Stimulated activated CD4-positive, alpha-beta T cell treated with anti-CD3 and anti-CD28 coated beads, Interleukin-15, amount 100 ng/mL, for 48 hours (primary cell): ENCODE measurements around the gene SELE.
"Not testable (repeated sequence)": the region's sequence is repeated elsewhere in the genome, so short reads cannot be mapped to it uniquely, and the experiment has no call there.

ENCODE experiments used
- DNase-seq, 2 donors: peaks; one replicate each; pipeline ENCODE4 v3.0.0-alpha.2; 2020; ENCODE audit warnings: low read depth in 2 of 2

SELE gene

GRCh38 chr1:169683168-169683567 is 50.7 kb downstream of the SELE start:
- not testable (repeated sequence) for DNase-seq

DNA sequence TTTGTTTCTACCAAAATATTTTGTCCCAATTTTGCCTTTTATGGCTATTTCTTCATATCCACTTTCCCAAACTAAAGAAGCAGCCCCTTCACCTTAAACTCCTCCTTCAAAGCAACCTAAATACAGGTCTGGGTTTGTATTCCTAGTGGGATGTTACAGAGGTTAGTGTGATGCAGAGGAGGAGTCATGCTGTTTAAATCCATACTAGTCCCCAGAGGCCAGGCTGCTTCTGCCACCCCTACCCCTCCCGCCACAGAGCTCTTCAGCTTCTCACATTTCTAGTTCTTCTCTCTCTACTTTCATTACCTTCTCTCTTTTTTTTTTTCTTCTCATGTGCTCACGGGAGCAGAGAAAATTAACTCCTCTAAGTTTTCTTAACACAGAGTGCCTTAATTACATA is 51.8 kb downstream of the SELE start:
- DNase-seq = no peak

DNA sequence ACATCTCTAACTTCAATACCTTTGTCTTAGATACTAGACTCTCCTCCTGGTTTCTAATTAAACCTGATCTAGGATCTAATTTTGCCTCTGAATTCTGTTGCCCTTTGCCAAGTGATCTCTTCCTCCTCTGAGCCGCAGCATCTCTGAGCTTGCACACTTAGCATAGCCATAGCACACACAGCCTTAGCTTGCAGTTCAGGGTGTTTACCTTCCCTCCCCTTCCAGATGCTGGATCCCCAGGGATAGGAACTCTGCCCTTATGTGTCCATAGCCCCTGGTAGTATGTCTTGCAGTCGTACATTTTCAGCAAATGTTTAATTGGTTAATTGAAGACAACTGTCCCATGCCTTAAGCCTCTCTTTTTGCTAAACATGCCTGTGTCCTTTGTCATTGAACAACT is 52.7 kb downstream of the SELE start:
- DNase-seq = no peak

DNA sequence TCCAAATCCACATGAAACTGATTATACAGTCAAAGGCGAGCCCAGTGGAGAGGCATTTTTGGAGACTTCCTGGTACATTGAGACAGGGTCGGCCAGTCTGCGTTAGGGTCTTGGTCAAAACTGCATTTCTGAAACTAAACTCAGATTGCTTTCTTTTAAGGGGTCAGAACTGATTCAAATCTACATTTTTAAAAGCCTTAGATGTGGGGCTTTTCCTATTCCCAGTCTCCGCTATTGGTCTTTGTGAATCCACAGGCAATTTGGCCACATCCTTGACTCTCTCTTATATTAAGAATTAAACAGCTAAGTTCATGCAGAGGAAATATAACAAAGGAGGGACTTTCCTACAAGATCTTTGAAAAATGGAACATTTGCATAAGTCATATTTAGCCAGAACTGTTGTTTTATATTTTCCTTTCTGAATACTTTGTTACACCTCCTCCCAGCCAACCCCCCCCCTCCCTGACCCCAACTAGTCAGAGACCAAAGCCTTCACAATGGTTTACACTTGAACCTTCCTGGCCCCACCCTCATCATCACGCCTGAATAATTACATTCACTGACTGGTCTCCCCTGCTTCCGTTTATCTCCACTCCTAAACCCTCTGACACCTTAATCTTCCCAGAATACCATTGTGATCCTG is 53.4 kb downstream of the SELE start:
- DNase-seq = peak; percentile 44 to 60

- DNase-seq = no peak
Observed at GRCh38 chr1:169679692-169680091, 54.2 kb downstream of the SELE start.

- no peak for DNase-seq
Observed at GRCh38 chr1:169676001-169676400, 57.9 kb downstream of the SELE start.
